Stimulated activated naive CD4-positive, alpha-beta T cell treated with Interleukin-2 at 50 U/mL for 16 hours (primary cell): Measurements from ENCODE around the gene ZNF620.
"Not testable (repeated sequence)": the region's sequence is repeated elsewhere in the genome, so short reads cannot be mapped to it uniquely, and the experiment has no call there.

Experiments
- DNase-seq: peaks from one replicate; lab custom pipeline; 2025; lab: John Stamatoyannopoulos, UW

ZNF620 gene

GRCh38 chr3:40505599-40506462 lies at the start of gene ZNF620:
Gene ZNF620 (plus strand): TSS chr3:40506039. CDS start chr3:40506353, 314 bp downstream.
- peak; percentile 34 for DNase-seq

GRCh38 chr3:40456279-40456939 lies 49.4 kb upstream of the ZNF620 start:
- no peak for DNase-seq

GRCh38 chr3:40456940-40457823 lies 48.7 kb upstream of the ZNF620 start, which contains the start of gene RPL14:
Gene RPL14 (plus strand): TSS chr3:40457339. CDS start chr3:40457472, 133 bp downstream.
- peak; percentile 95 for DNase-seq

GRCh38 chr3:40458473-40458872 lies 47.4 kb upstream of the ZNF620 start:
- DNase-seq: no peak

- not testable (repeated sequence) for DNase-seq
Measured at GRCh38 chr3:40460481-40460880, 45.4 kb upstream of the ZNF620 start.

- DNase-seq: no peak
Measured at GRCh38 chr3:40461161-40461560, 44.7 kb upstream of the ZNF620 start.

- not testable (repeated sequence) for DNase-seq
Measured at GRCh38 chr3:40462838-40463237, 43.0 kb upstream of the ZNF620 start.

- no peak for DNase-seq
Measured at GRCh38 chr3:40463579-40463978, 42.3 kb upstream of the ZNF620 start.

GRCh38 chr3:40464339-40465110 lies 41.3 kb upstream of the ZNF620 start:
- DNase-seq: no peak

- DNase-seq: no peak
Measured at GRCh38 chr3:40465111-40465407, 40.8 kb upstream of the ZNF620 start.

- no peak for DNase-seq
Measured at GRCh38 chr3:40465456-40465855, 40.4 kb upstream of the ZNF620 start.

- no peak for DNase-seq
Measured at GRCh38 chr3:40468018-40468417, 37.8 kb upstream of the ZNF620 start.

- DNase-seq: no peak
Measured at GRCh38 chr3:40470701-40471100, 35.1 kb upstream of the ZNF620 start.

- peak; percentile 37 for DNase-seq
Measured at GRCh38 chr3:40476478-40477470, 29.1 kb upstream of the ZNF620 start, which contains the start of gene ZNF619. Gene ZNF619 (plus strand): TSS chr3:40477122. CDS start chr3:40477980, 858 bp downstream.

- DNase-seq: no peak
Measured at GRCh38 chr3:40477666-40478065, 28.2 kb upstream of the ZNF620 start.

- DNase-seq: no peak
Measured at GRCh38 chr3:40487172-40487571, 18.7 kb upstream of the ZNF620 start.

GRCh38 chr3:40490916-40491315 lies 14.9 kb upstream of the ZNF620 start:
- DNase-seq: no peak

- DNase-seq: no peak
Measured at GRCh38 chr3:40494698-40495097, 11.1 kb upstream of the ZNF620 start.

- no peak for DNase-seq
Measured at GRCh38 chr3:40497288-40497687, 8.6 kb upstream of the ZNF620 start.

- DNase-seq: no peak
Measured at GRCh38 chr3:40499952-40500351, 5.9 kb upstream of the ZNF620 start.
